Activated B cell treated with CpG ODN at 0.5 μM for 24 hours (primary cell): Measurements from ENCODE around the gene SUCLG2. TPM values are rescaled to one million over a fixed set of nuclear protein-coding genes. Genes with fewer than 3 reads are reported as not detected.

Experiments used
- ATAC-seq: fragments of 200-7000 bp; cut with Tn5 transposase; one replicate; pipeline ENCODE4 v1.10.0; 2021; ENCODE audit warnings: low read depth, mild to moderate bottlenecking, moderate library complexity
- CTCF ChIA-PET: fragments of 350-600 bp; sonication (Branson Sonifier 250); formaldehyde crosslinking; loops from one replicate; lab custom pipeline; 2021; ENCODE audit warnings: antibody characterized with exemption; lab: Charles Lee
- POLR2A ChIA-PET: fragments of 350-600 bp; sonication (Branson Sonifier 250); formaldehyde crosslinking; loops from one replicate; lab custom pipeline; 2021; ENCODE audit warnings: antibody characterized with exemption; lab: Charles Lee
- DNase-seq: peaks from one replicate; pipeline ENCODE4 v3.0.0; 2022
- H3K27ac Mint-ChIP-seq: one replicate; pipeline ENCODE4 v1.8.0; 2020; ENCODE audit warnings: mixed read lengths
- H3K27me3 Mint-ChIP-seq: one replicate; pipeline ENCODE4 v1.8.0; 2021; ENCODE audit warnings: mixed read lengths
- H3K36me3 Mint-ChIP-seq: one replicate; pipeline ENCODE4 v1.8.0; 2021; ENCODE audit warnings: low read depth, mixed read lengths
- H3K4me1 Mint-ChIP-seq: one replicate; pipeline ENCODE4 v1.8.0; 2021; ENCODE audit warnings: mixed read lengths
- H3K4me3 Mint-ChIP-seq: one replicate; pipeline ENCODE4 v1.8.0; 2020; ENCODE audit warnings: mild to moderate bottlenecking, mixed read lengths
- H3K9me3 Mint-ChIP-seq: one replicate; pipeline ENCODE4 v1.8.0; 2020; ENCODE audit warnings: mixed read lengths
- CTCF ChIP-seq: fragments of 200-600 bp; IDR thresholded peaks from one replicate; pipeline ENCODE4 v1.8.0; 2022; ENCODE audit warnings: antibody characterized with exemption, mild to moderate bottlenecking
- intact Hi-C: fragments of 100-400 bp; cut with micrococcal nuclease; formaldehyde crosslinking; loops from one replicate; pipeline ENCODE4 v1.15.1; 2024
- total RNA-seq: library from RNA; stranded (reverse); gene quantifications from 2 replicates; pipeline ENCODE4 v1.2.3, GENCODE V29; 2022

Gene SUCLG2
- total RNA-seq, 1 donor from 2014 or later: 40.8 TPM

GRCh38 chr3:67416703-67417102 is 237.7 kb downstream of the SUCLG2 start:
- POLR2A ChIA-PET: no interaction called here
- intact Hi-C loops: no loop called here
- no peaks in the 10 kb centered on the region for H3K4me1 Mint-ChIP-seq
- DNase-seq (no peak), ATAC-seq (no peak)
- no peak overlapping the region for H3K4me3 Mint-ChIP-seq
- no peaks in the 10 kb centered on the region for H3K27me3 Mint-ChIP-seq
- peaks cover 5% of the 10 kb centered on the region for H3K9me3 Mint-ChIP-seq
- no peak for TF ChIP-seq CTCF
- CTCF ChIA-PET: no interaction called here
- H3K27ac Mint-ChIP-seq: no peak overlapping the region
- H3K36me3 Mint-ChIP-seq: peaks cover 60% of the 10 kb centered on the region

- ATAC-seq: no peak
- peaks cover 49% of the 10 kb centered on the region for H3K36me3 Mint-ChIP-seq
- intact Hi-C loops: no loop called here
Measured at GRCh38 chr3:67415511-67415910, 238.9 kb downstream of the SUCLG2 start.

GRCh38 chr3:67414740-67415139 is 239.7 kb downstream of the SUCLG2 start:
- H3K9me3 Mint-ChIP-seq: no peaks in the 10 kb centered on the region
- no peaks in the 10 kb centered on the region for H3K27me3 Mint-ChIP-seq
- ChIA-PET CTCF (no interaction called here), POLR2A (no interaction called here)
- ATAC-seq (no peak), DNase-seq (no peak)
- no peaks in the 10 kb centered on the region for H3K4me1 Mint-ChIP-seq
- no peak for TF ChIP-seq CTCF
- intact Hi-C loops: no loop called here
- H3K27ac Mint-ChIP-seq: no peak overlapping the region
- H3K4me3 Mint-ChIP-seq: no peak overlapping the region
- H3K36me3 Mint-ChIP-seq: peaks cover 41% of the 10 kb centered on the region

More at GRCh38 chr3:67415511-67415910, 238.9 kb downstream of the SUCLG2 start:
- DNase-seq: no peak
- POLR2A ChIA-PET: no interaction called here
- Mint-ChIP-seq H3K4me3 (no peak overlapping the region), H3K9me3 (no peaks in the 10 kb centered on the region), H3K27me3 (no peaks in the 10 kb centered on the region), H3K4me1 (no peaks in the 10 kb centered on the region), H3K27ac (no peak overlapping the region)
- CTCF ChIA-PET: no interaction called here
- TF ChIP-seq CTCF: no peak

GRCh38 chr3:67405193-67405592 is 249.2 kb downstream of the SUCLG2 start:
- Mint-ChIP-seq H3K27me3 (no peaks in the 10 kb centered on the region), H3K27ac (no peak overlapping the region), H3K4me3 (no peak overlapping the region), H3K36me3 (peaks cover 78% of the 10 kb centered on the region), H3K9me3 (no peaks in the 10 kb centered on the region), H3K4me1 (no peaks in the 10 kb centered on the region)
- no peak for TF ChIP-seq CTCF
- ATAC-seq (no peak), DNase-seq (no peak)
- CTCF ChIA-PET: no interaction called here
- POLR2A ChIA-PET: no interaction called here
- intact Hi-C loops: no loop called here

- Mint-ChIP-seq H3K9me3 (peaks cover 2% of the 10 kb centered on the region), H3K27me3 (no peaks in the 10 kb centered on the region), H3K27ac (no peak overlapping the region), H3K4me3 (no peak overlapping the region), H3K4me1 (no peaks in the 10 kb centered on the region), H3K36me3 (peaks cover 75% of the 10 kb centered on the region)
- POLR2A ChIA-PET: no interaction called here
- CTCF ChIA-PET: no interaction called here
- DNase-seq (no peak), ATAC-seq (no peak)
- TF ChIP-seq CTCF: no peak
- intact Hi-C loops: no loop called here
Measured at GRCh38 chr3:67402873-67403272, 251.5 kb downstream of the SUCLG2 start.
